ENCODE results near the gene UNKL.

GRCh38 chr16:1426734-1427471 lies 12.4 kb upstream of the UNKL start:
- no peak for TF ChIP-seq CTCF (IDR thresholded peaks at IDR 0.05)
- TF ChIP-seq POLR2A (IDR thresholded peaks at IDR 0.05): no peak
